Activated naive CD4-positive, alpha-beta T cell treated with anti-CD3 and anti-CD28 coated beads, Interleukin-2, amount 50 U/mL, for 72 hours (primary cell): ENCODE results near the gene ZC3HAV1L. TPM values are rescaled to one million over a fixed set of nuclear protein-coding genes. Genes with fewer than 3 reads are reported as not detected.
"Not testable (repeated sequence)": the region's sequence is repeated elsewhere in the genome, so short reads cannot be mapped to it uniquely, and the experiment has no call there.

Experiments
- ATAC-seq, 2 donors: fragments of 150-1000 bp; cut with Tn5 transposase; 2 replicates each; pipeline ENCODE4 v1.10.0; 2021; ENCODE audit warnings: mild to moderate bottlenecking in 2 of 2, moderate library complexity in 2 of 2
- DNase-seq, 2 donors: peaks; one replicate each; pipeline ENCODE4 v3.0.0; 2021 to 2022; ENCODE audit warnings: low spot score in 2 of 2
- H3K27ac Mint-ChIP-seq, 2 donors: one replicate each; pipeline ENCODE4 v1.8.0; 2022; ENCODE audit warnings: mild to moderate bottlenecking in 2 of 2, mixed read lengths in 2 of 2
- H3K36me3 Mint-ChIP-seq, 2 donors: one replicate each; pipeline ENCODE4 v1.8.0; 2022; ENCODE audit warnings: mixed read lengths in 2 of 2
- H3K9me3 Mint-ChIP-seq, 2 donors: one replicate each; pipeline ENCODE4 v1.8.0; 2022; ENCODE audit warnings: mixed read lengths in 2 of 2
- total RNA-seq, 2 donors: library from RNA; stranded (reverse); gene quantifications; one replicate each; pipeline ENCODE4 v1.2.3, GENCODE V29; 2022

The ZC3HAV1L gene
- total RNA-seq, 2 donors from 2014 or later = 2.0 to 22.6 TPM

GRCh38 chr7:138987686-138988085, 48.2 kb downstream of the ZC3HAV1L start:
- no peak for ATAC-seq
- Mint-ChIP-seq H3K27ac (no peak overlapping the region), H3K9me3 (peaks cover 0 to 10% of the 10 kb centered on the region in 2 donors), H3K36me3 (peaks cover 4 to 13% of the 10 kb centered on the region in 2 donors)
- DNase-seq = no peak

GRCh38 chr7:138982204-138982623, 53.6 kb downstream of the ZC3HAV1L start:
- DNase-seq = no peak
- no peaks in the 10 kb centered on the region for H3K9me3 Mint-ChIP-seq

DNA sequence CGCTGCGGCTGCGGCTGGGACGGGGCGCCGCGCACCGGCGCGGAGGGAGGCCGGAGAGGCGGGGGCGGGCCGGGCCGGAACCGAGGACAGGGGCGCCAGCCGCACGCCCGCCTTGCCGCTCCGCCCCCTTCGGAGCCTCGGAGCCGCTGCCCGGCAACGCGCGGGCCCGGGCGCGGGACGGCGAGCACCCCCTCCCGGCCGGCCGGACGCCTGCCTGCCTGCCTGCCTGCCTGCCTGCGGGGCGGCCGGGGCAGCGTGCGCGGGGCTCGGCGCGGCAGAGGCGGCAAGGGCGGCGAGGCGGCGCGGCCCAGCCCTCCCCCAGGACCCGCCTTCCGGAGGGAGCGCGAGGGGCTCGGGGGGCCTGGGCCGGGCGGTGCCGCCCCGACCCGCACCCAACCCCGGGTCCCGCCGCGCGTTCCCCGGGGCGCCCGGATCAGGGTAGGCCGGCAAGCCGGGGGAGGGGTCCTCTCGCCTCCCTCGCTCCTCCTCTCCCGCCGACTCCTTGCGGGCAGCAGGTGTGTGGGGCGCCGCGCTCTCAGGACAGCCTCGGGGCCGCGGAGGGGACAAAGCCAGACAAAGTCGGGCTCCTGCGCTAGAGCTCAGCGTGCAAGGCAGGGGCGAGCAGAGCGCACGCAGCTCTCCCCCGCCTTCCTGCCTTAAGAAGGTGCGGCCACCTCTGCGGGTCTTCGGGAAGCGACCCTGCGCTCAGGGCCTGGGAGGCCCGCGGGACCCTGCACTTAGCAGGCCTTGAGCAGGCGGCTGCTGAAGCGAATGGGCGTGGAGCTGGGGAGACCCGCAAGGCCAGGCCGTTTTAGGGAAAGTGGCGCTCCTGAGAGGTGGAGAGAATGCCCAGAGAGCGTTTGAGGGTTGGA, 54.3 kb downstream of the ZC3HAV1L start, which contains the start of gene KIAA1549:
Gene KIAA1549 (minus strand): TSS at position 58 of the 872 bp plus-strand sequence. CDS start 120 bp downstream, outside the sequence.
- peak within 1 kb of the TSS in 1 of 2 donors; percentile 85 for H3K27ac Mint-ChIP-seq
- no peaks in the 10 kb centered on the region for H3K9me3 Mint-ChIP-seq
- peaks cover 0 to 9% of the 10 kb centered on the region in 2 donors for H3K36me3 Mint-ChIP-seq
- DNase-seq (peak; percentile 62), ATAC-seq (peak; percentile 91 to 95)

More at GRCh38 chr7:138982204-138982623, 53.6 kb downstream of the ZC3HAV1L start:
- peaks cover 0 to 9% of the 10 kb centered on the region in 2 donors for H3K36me3 Mint-ChIP-seq
- no peak overlapping the region for H3K27ac Mint-ChIP-seq
- no peak for ATAC-seq

DNA sequence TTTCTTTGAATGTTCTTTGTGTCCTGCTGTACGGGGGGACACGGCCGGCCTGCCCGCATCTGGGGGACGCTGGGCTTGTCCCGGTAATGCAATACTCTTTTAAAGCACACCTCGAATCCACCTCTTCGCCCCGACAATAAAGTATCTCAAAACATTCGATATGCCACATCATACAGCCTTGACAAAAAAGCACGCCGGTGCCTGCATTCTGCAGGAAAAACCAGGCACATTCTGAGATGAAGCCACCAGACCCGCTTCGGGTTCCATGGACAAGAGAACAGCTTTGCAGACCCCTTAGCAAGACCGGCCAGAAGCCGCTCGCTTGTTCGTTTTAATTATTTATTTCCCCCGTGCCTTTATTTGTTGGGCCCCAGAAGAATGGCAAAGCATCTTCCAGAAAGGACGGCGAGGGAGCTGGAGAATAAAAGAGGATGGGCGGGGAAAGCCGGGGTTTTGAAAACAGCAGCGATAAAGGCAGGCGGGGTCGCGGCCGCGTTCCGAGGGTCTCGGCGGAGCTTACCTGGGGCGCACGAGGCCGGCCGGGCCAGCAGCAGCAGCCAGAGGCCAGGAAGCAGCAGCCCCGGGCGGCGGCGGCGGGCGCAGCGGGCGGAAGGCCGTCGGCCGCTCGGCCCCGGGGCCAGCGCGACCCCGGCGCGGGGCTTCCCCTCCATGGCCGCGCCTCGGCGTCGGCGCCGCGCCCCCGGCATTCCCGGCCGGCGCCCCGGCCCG, 55.1 kb downstream of the ZC3HAV1L start:
- ATAC-seq = peak in 1 of 2 donors; percentile 48
- Mint-ChIP-seq H3K9me3 (no peaks in the 10 kb centered on the region), H3K36me3 (peaks cover 0 to 9% of the 10 kb centered on the region in 2 donors), H3K27ac (peak overlapping the region in 1 of 2 donors; percentile 85)
- peak in 1 of 2 donors; percentile 13 for DNase-seq

DNA sequence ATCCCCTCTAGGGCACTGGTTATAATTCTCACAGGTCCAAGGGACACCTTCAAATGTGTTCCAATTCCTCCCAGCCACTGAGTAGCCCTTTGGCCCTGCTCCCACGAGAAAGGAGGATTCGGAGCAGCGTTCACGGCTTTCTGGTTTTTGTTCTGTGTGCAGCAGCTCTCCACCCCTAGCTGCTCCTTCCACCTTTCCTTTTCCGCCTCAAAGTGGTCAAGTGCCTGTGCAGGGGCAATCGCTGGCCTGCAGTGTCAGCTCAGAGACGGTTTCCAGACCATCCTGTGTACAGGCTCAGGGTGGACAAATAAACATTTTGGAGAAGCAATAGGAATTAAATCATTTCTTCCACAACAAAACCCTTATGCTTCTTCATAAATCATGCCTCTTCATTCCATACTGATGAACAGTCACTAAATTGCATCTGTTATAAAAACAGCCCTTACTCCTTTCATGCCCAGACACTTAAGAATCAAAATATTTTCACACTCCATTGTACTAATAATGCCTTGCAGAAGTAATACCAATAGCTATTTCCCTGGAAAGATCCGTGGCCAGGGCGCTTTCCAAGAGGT, 55.8 kb downstream of the ZC3HAV1L start:
- Mint-ChIP-seq H3K36me3 (peaks cover 0 to 9% of the 10 kb centered on the region in 2 donors), H3K27ac (no peak overlapping the region), H3K9me3 (no peaks in the 10 kb centered on the region)
- DNase-seq (no peak), ATAC-seq (no peak)

- H3K9me3 Mint-ChIP-seq = no peaks in the 10 kb centered on the region
- no peak overlapping the region for H3K27ac Mint-ChIP-seq
- ATAC-seq = peak in 1 of 2 donors; percentile 33
- peaks cover 0 to 9% of the 10 kb centered on the region in 2 donors for H3K36me3 Mint-ChIP-seq
- no peak for DNase-seq
Observed at GRCh38 chr7:138979226-138979979, 56.4 kb downstream of the ZC3HAV1L start.

- Mint-ChIP-seq H3K9me3 (no peaks in the 10 kb centered on the region), H3K27ac (no peak overlapping the region), H3K36me3 (peaks cover 0 to 9% of the 10 kb centered on the region in 2 donors)
- ATAC-seq (no peak), DNase-seq (no peak)
Observed at GRCh38 chr7:138978541-138979184, 57.2 kb downstream of the ZC3HAV1L start.

GRCh38 chr7:138976161-138976560, 59.7 kb downstream of the ZC3HAV1L start:
- not testable (repeated sequence) for H3K27ac Mint-ChIP-seq, DNase-seq, H3K36me3 Mint-ChIP-seq, ATAC-seq, H3K9me3 Mint-ChIP-seq

Other genes with a start within 250 kb of the ZC3HAV1L start
- gene TMEM213, start 238.0 kb downstream of the ZC3HAV1L start, total RNA-seq = under 1 TPM in 1 of 2 donors, not detected in 1; 0.18 TPM
- under 1 TPM in 1 of 2 donors, not detected in 1; 0.33 TPM for gene ATP6V0A4, start 237.8 kb downstream of the ZC3HAV1L start, total RNA-seq
- 1 to 10 TPM; 1.1 to 1.2 TPM for gene KIAA1549, start 54.7 kb downstream of the ZC3HAV1L start, total RNA-seq
- gene ZC3HAV1, start 73.7 kb upstream of the ZC3HAV1L start, total RNA-seq = 100 to 1,000 TPM in 1 of 2 donors, 10 to 100 TPM in 1; 97.8 to 167 TPM
- gene UBN2, start 195.2 kb upstream of the ZC3HAV1L start, total RNA-seq = 10 to 100 TPM; 11.6 to 14.3 TPM